ENCODE results near the gene EPC1. TPM values are rescaled to one million over a fixed set of nuclear protein-coding genes. Genes with fewer than 3 reads are reported as not detected.

Gene EPC1
- total RNA-seq, 1 donor from 2014 or later, result 8.8 TPM

DNA sequence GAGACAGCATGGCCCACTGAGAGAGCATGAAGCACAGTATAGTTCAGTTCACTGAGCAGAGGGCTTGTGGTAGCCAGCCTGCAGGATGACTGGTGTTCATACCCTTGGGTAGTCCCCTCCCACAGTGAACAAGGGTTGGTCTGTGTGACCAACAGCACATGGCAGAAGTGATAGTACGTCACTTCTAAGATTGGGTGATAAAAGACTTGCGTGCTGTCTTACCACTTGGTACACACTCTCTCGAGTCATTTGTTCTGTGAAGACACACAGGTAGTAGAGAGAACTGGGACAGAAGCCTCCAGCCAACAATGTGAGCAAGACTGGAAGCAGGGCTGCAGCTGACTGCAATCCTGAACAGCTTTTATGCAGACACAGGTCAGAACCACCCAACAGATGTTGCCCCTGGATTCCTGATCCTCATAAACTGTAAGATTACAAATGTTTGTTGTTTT lies 14.6 kb downstream of the EPC1 start:
- TF ChIP-seq, protein P1, sequence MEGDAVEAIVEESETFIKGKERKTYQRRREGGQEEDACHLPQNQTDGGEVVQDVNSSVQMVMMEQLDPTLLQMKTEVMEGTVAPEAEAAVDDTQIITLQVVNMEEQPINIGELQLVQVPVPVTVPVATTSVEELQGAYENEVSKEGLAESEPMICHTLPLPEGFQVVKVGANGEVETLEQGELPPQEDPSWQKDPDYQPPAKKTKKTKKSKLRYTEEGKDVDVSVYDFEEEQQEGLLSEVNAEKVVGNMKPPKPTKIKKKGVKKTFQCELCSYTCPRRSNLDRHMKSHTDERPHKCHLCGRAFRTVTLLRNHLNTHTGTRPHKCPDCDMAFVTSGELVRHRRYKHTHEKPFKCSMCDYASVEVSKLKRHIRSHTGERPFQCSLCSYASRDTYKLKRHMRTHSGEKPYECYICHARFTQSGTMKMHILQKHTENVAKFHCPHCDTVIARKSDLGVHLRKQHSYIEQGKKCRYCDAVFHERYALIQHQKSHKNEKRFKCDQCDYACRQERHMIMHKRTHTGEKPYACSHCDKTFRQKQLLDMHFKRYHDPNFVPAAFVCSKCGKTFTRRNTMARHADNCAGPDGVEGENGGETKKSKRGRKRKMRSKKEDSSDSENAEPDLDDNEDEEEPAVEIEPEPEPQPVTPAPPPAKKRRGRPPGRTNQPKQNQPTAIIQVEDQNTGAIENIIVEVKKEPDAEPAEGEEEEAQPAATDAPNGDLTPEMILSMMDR (conservative IDR thresholded peaks at IDR 0.05; ENCODE audit: low read depth, low read length), result no peak
- peak; percentile 64 for DNase-seq (ENCODE audit: low read depth)
- H3K4me3 ChIP-seq (ENCODE audit: low read depth, low read length), result no peak overlapping the region

DNA sequence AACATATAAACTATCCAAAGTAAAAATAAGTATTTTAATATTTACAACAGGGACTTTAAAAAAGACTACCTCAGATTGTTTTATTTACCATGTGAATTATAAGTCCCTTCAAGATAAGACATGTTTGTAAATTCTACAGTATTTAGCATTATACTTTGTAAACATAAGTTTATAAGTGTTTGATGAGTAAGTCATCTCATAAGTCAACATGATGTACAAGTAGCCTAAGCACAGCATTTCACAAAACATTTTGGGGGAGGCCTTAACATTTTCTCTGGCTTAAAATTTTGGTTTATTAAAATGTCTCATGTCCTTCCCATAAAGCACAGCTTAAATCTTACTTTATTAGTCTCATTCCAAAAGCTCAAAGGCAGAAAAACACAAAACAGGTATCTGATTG lies 15.4 kb downstream of the EPC1 start:
- no peak for DNase-seq (ENCODE audit: low read depth)
- H3K4me3 ChIP-seq (ENCODE audit: low read depth, low read length), result no peak overlapping the region
- TF ChIP-seq, protein P1 (conservative IDR thresholded peaks at IDR 0.05; ENCODE audit: low read depth, low read length), result no peak

DNA sequence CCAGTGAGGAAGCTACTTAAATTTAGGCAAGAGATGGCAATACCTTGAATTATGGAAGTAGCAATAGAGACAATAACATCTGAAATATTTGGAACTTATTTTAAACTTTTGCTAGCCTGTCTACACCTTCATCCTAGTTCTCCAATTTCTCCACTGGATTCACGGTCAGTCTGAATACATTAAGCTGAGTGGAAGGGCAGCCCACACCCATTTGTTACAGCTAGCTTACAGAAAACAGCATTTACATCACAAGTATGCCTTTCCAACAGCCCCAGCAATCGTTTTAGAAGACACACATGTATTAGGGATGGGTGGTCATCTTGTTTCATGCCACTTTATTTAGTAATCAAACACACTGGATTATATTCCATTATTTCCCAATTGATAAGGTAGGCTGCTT lies 16.7 kb downstream of the EPC1 start:
- no peak overlapping the region for H3K4me3 ChIP-seq (ENCODE audit: low read depth, low read length)
- no peak for DNase-seq (ENCODE audit: low read depth)
- TF ChIP-seq, protein P1 (conservative IDR thresholded peaks at IDR 0.05; ENCODE audit: low read depth, low read length), result no peak

DNA sequence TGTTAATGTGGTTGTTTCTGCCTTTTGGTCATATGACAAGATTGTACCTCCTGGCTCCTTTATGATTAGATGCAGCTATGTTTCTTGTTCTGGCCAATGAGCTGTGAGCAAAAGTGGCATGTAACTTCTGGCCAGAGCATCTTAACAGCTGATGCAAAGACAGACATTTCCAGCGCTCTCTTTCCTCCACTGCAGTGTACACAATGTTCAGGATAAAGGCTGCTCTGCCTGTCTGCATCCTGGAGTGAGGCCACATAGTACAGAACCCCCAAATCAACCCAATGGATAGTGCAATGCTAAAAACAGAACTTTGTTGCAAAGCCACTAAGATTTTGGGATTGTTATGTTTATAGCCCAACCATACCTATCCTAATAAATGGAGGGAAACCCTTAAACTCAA lies 17.9 kb downstream of the EPC1 start:
- DNase-seq (ENCODE audit: low read depth), result no peak
- TF ChIP-seq, protein P1 (conservative IDR thresholded peaks at IDR 0.05; ENCODE audit: low read depth, low read length), result no peak
- H3K4me3 ChIP-seq (ENCODE audit: low read depth, low read length), result no peak overlapping the region

DNA sequence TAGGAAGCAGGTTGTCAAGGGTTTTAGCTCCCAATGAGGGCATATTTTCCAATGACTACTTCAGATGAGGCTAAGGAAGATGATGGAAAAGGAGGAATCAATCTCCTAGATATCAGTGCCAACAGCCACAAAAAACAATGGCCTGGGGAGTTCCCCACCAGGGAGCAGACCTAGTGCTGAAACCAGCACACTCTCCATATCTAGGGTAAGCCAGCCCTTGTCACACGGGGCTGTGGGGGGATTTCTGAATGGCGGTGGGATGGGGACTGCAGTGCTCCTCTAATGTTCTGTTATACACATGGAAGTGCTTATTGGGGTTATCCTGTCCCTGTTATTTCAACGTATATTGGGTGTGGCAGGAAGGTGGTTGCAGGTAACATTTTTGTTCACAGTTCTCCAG lies 18.5 kb downstream of the EPC1 start:
- H3K4me3 ChIP-seq (ENCODE audit: low read depth, low read length), result no peak overlapping the region
- no peak for DNase-seq (ENCODE audit: low read depth)
- TF ChIP-seq, protein P1 (conservative IDR thresholded peaks at IDR 0.05; ENCODE audit: low read depth, low read length), result no peak

DNA sequence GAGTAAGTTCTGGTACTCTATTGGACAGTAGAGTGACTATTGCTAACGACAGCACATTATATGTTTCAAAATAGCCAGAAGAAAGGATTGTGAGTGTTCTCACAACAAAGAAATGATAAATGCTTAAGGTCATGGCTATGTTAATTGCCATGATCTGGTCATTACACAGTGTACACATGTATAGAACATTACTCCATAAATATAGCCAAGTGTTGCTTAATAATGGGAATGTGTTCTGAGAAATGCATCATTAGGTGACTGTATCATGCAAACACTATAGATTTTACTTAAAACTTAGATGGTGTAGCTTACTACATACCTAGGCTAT lies 19.6 kb downstream of the EPC1 start:
- TF ChIP-seq, protein P1 (conservative IDR thresholded peaks at IDR 0.05; ENCODE audit: low read depth, low read length), result no peak
- DNase-seq (ENCODE audit: low read depth), result no peak
- H3K4me3 ChIP-seq (ENCODE audit: low read depth, low read length), result no peak overlapping the region

DNA sequence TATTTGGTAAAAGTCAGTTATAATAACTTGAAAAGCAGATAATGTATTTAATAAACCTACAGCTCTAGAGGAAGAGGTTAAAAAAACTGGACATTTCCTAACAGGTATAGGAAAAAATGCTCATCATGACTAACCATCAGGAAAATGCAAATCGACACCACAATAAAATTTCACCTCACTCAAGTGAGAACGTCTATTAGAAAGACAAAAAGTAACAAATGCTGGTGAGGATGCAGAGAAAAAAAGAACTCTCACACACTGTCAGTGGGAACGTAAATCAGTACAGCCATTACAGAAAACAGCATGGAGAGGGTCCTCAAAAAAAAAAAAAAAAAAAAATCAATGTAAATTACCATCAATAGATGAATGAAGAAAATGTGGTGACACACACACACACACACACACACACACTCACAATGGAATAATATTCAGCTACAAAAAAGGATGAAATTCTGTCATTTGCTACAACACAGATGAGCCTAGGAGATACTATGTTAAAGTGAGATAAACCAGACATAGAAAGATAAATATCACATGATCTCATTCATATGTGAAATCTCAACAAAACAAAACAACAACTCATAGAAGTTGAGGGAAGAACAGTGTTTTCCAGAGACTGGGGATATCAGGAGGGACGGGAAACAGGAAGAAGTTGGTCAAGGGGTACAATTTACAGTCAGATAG lies 20.1 kb downstream of the EPC1 start:
- no peak for DNase-seq (ENCODE audit: low read depth)
- no peak overlapping the region for H3K4me3 ChIP-seq (ENCODE audit: low read depth, low read length)
- TF ChIP-seq, protein P1 (conservative IDR thresholded peaks at IDR 0.05; ENCODE audit: low read depth, low read length), result no peak

Measured in epithelial cell of proximal tubule (primary cell).